Stimulated activated CD8-positive, alpha-beta memory T cell treated with anti-CD3 and anti-CD28 coated beads, Interleukin-4, amount 100 ng/mL, for 24 hours (primary cell): ENCODE results near the gene MID1.

Source experiments
- DNase-seq: peaks from one replicate; pipeline ENCODE4 v3.0.0-alpha.2; 2020; ENCODE audit warnings: low read depth

MID1 gene

GRCh38 chrX:10429908-10430307 is 190.5 kb downstream of the MID1 start:
- no peak for DNase-seq

GRCh38 chrX:10427249-10427648 is 193.1 kb downstream of the MID1 start:
- no peak for DNase-seq

- DNase-seq = no peak
Observed at GRCh38 chrX:10423716-10424115, 196.7 kb downstream of the MID1 start.

GRCh38 chrX:10420134-10420533 is 200.3 kb downstream of the MID1 start:
- DNase-seq = no peak

- DNase-seq = no peak
Observed at GRCh38 chrX:10416424-10416823, 204.0 kb downstream of the MID1 start.

- DNase-seq = no peak
Observed at GRCh38 chrX:10415306-10416001, 204.9 kb downstream of the MID1 start.

GRCh38 chrX:10414862-10415261 is 205.5 kb downstream of the MID1 start:
- DNase-seq = no peak

- no peak for DNase-seq
Observed at GRCh38 chrX:10414156-10414824, 206.1 kb downstream of the MID1 start.

- DNase-seq = no peak
Observed at GRCh38 chrX:10404436-10404835, 215.9 kb downstream of the MID1 start.

GRCh38 chrX:10401239-10401638 is 219.1 kb downstream of the MID1 start:
- DNase-seq = no peak

GRCh38 chrX:10399043-10399741 is 221.2 kb downstream of the MID1 start:
- no peak for DNase-seq

- DNase-seq = no peak
Observed at GRCh38 chrX:10398215-10398614, 222.2 kb downstream of the MID1 start.

- no peak for DNase-seq
Observed at GRCh38 chrX:10397349-10397748, 223.0 kb downstream of the MID1 start.

- DNase-seq = no peak
Observed at GRCh38 chrX:10395643-10396042, 224.7 kb downstream of the MID1 start.
